GM23248 (cell line): ENCODE measurements around the gene VASH1. TPM values are rescaled to one million over a fixed set of nuclear protein-coding genes. Genes with fewer than 3 reads are reported as not detected.

Experiments used
- DNase-seq: peaks from one replicate; pipeline ENCODE4 v3.0.0-alpha.2; 2015
- H2AFZ ChIP-seq: fragments of 200-600 bp; sonication (generic); 2 replicates; pipeline ENCODE4 v1.6.1; 2016; ENCODE audit warnings: antibody characterized with exemption
- H3F3A ChIP-seq: fragments of 200-600 bp; sonication (generic); 2 replicates; pipeline ENCODE4 v1.6.1; 2016; ENCODE audit warnings: mild to moderate bottlenecking, antibody characterized with exemption, mixed run types; ENCODE audit not compliant: insufficient read depth
- H3K27ac ChIP-seq: fragments of 200-600 bp; sonication (generic); 2 replicates; pipeline ENCODE4 v1.5.1; 2016; ENCODE audit warnings: mild to moderate bottlenecking
- H3K27me3 ChIP-seq: fragments of 200-600 bp; sonication (generic); replicated peaks from 2 replicates; pipeline ENCODE4 v1.6.1; 2016; ENCODE audit warnings: mild to moderate bottlenecking; ENCODE audit not compliant: insufficient read depth
- H3K36me3 ChIP-seq: fragments of 200-600 bp; sonication (generic); 2 replicates; pipeline ENCODE4 v1.6.1; 2016; ENCODE audit warnings: low read depth, mild to moderate bottlenecking
- H3K4me1 ChIP-seq: fragments of 200-600 bp; sonication (generic); 2 replicates; pipeline ENCODE4 v1.6.1; 2016; ENCODE audit warnings: mild to moderate bottlenecking; ENCODE audit not compliant: insufficient read depth
- H3K4me2 ChIP-seq: fragments of 200-600 bp; sonication (generic); one replicate; pipeline ENCODE4 v1.6.1; 2016; ENCODE audit warnings: mild to moderate bottlenecking; ENCODE audit not compliant: unreplicated experiment
- H3K4me3 ChIP-seq: fragments of 200-600 bp; sonication (generic); 2 replicates; pipeline ENCODE4 v1.5.1; 2016; ENCODE audit warnings: mild to moderate bottlenecking
- H3K79me2 ChIP-seq: fragments of 200-600 bp; sonication (generic); 2 replicates; pipeline ENCODE4 v1.6.1; 2016; ENCODE audit warnings: mild to moderate bottlenecking; ENCODE audit not compliant: insufficient read depth
- H3K9ac ChIP-seq: fragments of 200-600 bp; sonication (generic); 2 replicates; pipeline ENCODE4 v1.6.1; 2016; ENCODE audit warnings: mild to moderate bottlenecking
- H3K9me2 ChIP-seq: fragments of 200-600 bp; sonication (generic); 2 replicates; pipeline ENCODE4 v1.6.1; 2016; ENCODE audit warnings: mixed run types, mild to moderate bottlenecking, moderate library complexity; ENCODE audit not compliant: insufficient read depth
- H3K9me3 ChIP-seq: fragments of 200-600 bp; sonication (generic); one replicate; pipeline ENCODE4 v1.6.1; 2017; ENCODE audit warnings: low read depth
- H4K20me1 ChIP-seq: fragments of 200-600 bp; sonication (generic); 2 replicates; pipeline ENCODE4 v1.6.0; 2016; ENCODE audit not compliant: insufficient read depth
- EZH2 ChIP-seq: fragments of 200-600 bp; sonication (generic); IDR thresholded peaks from 2 replicates; pipeline ENCODE4 v1.6.1; 2018; ENCODE audit warnings: antibody characterized with exemption, mild to moderate bottlenecking; ENCODE audit not compliant: insufficient read depth, poor library complexity, severe bottlenecking
- EZH2phosphoT487 ChIP-seq: fragments of 200-600 bp; sonication (generic); IDR thresholded peaks from 2 replicates; pipeline ENCODE4 v1.6.1; 2018; ENCODE audit warnings: antibody characterized with exemption, moderate library complexity, mild to moderate bottlenecking, low read depth; ENCODE audit not compliant: insufficient read depth
- WGBS, 2 experiments: methylation state at CpG; one replicate each; pipeline ENCODE4 v1.1.6; 2015 to 2017; ENCODE audit warnings: low lambda C conversion rate in 2 of 2, low coverage in 1 of 2; ENCODE audit errors: missing lambda C conversion rate in 2 of 2; 5-methylcytosine and 5-hydroxymethylcytosine counted together
- in situ Hi-C: fragments of 300-500 bp; cut with MboI; formaldehyde crosslinking; loops from 2 replicates; pipeline ENCODE4 v1.15.0; 2020
- polyA plus RNA-seq: library from polyadenylated mRNA; unstranded; fragments of >200 nt; fragmentation: Nextera tagmentation; extraction: Ambion mirVana; gene quantifications from 2 replicates; pipeline ENCODE4 v1.2.1, GENCODE V29; 2016
- total RNA-seq: library from RNA; depleted of rRNA; stranded (reverse); fragments of >200 nt; shearing (Covaris generic); gene quantifications from 2 replicates; pipeline ENCODE4 v1.2.3, GENCODE V29; 2014

The VASH1 gene
- total and polyA plus RNA-seq, 2 experiments from 2014 or later, result 2.2 to 2.6 TPM

DNA sequence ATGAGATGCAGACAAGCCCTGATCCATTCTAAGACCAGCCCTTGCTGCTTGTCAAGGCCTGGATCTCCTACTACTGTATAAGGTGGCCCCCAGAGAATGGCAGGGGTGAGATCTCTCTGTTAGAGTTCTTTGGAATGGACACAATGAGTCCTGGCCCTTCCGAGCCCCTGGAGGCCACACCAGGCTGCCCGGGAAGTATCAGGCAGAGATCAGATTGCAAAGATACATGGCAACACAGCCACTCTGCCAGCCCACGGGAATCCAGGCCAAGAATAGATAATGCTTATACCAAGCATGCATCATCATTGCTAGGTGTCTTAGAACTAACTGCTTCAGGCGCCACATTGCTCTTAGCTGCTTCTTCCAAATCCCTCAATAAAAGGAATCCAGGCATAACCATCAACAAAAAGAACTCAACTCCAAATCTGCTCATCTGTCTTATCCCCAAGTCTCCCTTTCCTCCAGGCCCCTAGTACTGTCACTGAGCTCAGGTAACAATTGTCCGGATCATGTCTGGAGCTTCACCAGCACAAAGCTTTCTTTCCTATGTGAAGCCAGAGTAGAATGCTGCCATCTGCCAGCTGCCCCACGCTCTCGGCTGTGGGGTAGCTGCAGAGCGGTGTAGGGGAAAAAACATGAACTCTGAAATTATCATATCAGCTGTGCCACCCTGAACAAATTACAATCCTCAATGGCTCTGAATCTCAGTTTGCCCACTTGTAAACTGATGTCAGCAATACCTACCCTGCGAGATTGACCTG lies 5.5 kb upstream of the VASH1 start:
- H3K27me3 ChIP-seq, result no peaks in the 10 kb centered on the region; the same call in 1 of the 2 replicates
- H3K27ac ChIP-seq, result no peak overlapping the region
- H3K9me3 ChIP-seq, result no peaks in the 10 kb centered on the region
- H3K4me3 ChIP-seq, result no peak overlapping the region
- 57 to 63% methylated on average over 9 of the region's 9 CpGs for WGBS, 2 experiments
- in situ Hi-C loops, result no loop called here
- no peak for TF ChIP-seq EZH2
- no peak for TF ChIP-seq EZH2phosphoT487
- H3K9me2 ChIP-seq, result no peaks in the 10 kb centered on the region
- no peak overlapping the region for H2AFZ ChIP-seq
- no peaks in the 10 kb centered on the region for H3K36me3 ChIP-seq
- no peaks in the 10 kb centered on the region for H3F3A ChIP-seq
- no peaks in the 10 kb centered on the region for H3K79me2 ChIP-seq
- no peaks in the 10 kb centered on the region for H4K20me1 ChIP-seq
- H3K4me1 ChIP-seq, result 0 out of 2 replicates have a peak, but pooled peaks cover 1% of the 10 kb centered on the region
- no peak overlapping the region for H3K4me2 ChIP-seq
- no peak for DNase-seq
- H3K9ac ChIP-seq, result no peak overlapping the region

DNA sequence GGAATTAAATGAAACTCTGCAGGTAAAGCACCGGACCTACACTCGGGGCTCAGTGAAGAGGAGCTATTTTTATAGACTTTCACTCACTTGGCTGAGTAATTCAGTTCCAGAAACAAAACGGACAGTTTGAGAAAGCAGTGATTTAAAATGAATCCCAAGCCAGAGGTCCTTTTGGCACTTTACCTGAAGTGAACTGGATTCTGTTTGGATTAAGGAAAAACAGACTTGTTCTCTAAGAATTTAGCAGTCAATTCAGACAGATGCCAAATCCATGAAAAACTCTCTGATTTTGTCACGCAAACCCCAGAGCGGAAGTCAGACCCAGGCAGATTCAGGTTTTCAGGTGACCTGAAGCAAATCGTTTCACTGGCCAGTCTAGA lies 4.9 kb upstream of the VASH1 start:
- Histone ChIP-seq H3K9ac (no peak overlapping the region), H3K4me2 (no peak overlapping the region), H3K9me2 (no peaks in the 10 kb centered on the region), H3K36me3 (no peaks in the 10 kb centered on the region), H3K79me2 (no peaks in the 10 kb centered on the region), H4K20me1 (no peaks in the 10 kb centered on the region), H3F3A (no peaks in the 10 kb centered on the region), H3K4me1 (0 out of 2 replicates have a peak, but pooled peaks cover 4% of the 10 kb centered on the region), H3K9me3 (no peaks in the 10 kb centered on the region), H3K27ac (no peak overlapping the region), H3K27me3 (no peaks in the 10 kb centered on the region; the same call in 1 of the 2 replicates), H2AFZ (no peak overlapping the region), H3K4me3 (no peak overlapping the region)
- 54 to 60% methylated on average over 6 of the region's 6 CpGs for WGBS, 2 experiments
- DNase-seq, result no peak
- in situ Hi-C loops, result no loop called here
- TF ChIP-seq EZH2phosphoT487 (no peak), EZH2 (no peak)

DNA sequence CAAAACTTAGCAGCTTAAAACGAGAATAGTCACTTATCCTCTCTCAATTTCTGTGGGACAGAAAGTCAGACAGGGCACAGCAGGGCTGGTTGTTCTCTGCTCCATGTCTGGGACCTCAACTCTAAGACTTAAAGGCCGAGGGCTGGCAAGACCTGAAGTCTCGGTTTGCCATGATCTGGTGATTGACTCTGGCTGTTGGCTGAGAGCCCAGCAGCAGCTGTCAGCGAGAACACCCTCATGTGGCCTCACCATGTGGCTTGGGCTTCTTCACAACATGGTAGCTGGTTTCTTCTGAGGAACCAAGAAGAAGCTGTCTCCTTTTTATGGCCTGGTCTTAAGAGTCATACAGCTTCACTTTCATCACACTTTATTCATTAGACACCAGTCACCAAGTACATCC lies 1.7 kb upstream of the VASH1 start:
- no peak overlapping the region for H3K27ac ChIP-seq

GRCh38 chr14:76760331-76761135 lies 735 bp upstream of the VASH1 start:
- DNase-seq, result no peak
- peak overlapping the region; percentile 97 for H2AFZ ChIP-seq
- no peaks in the 10 kb centered on the region for H4K20me1 ChIP-seq
- TF ChIP-seq EZH2 (no peak), EZH2phosphoT487 (no peak)
- WGBS, 2 experiments, result 40% methylated on average over 25 to 26 of the region's 26 CpGs
- in situ Hi-C loops, result no loop called here
- H3F3A ChIP-seq, result no peaks in the 10 kb centered on the region
- no peaks in the 10 kb centered on the region for H3K9me2 ChIP-seq
- H3K36me3 ChIP-seq, result no peaks in the 10 kb centered on the region
- H3K4me1 ChIP-seq, result 0 out of 2 replicates have a peak, but pooled peaks cover 4% of the 10 kb centered on the region
- H3K27me3 ChIP-seq, result no peaks in the 10 kb centered on the region; the same call in 1 of the 2 replicates
- H3K4me3 ChIP-seq, result peak overlapping the region; percentile 76
- peak overlapping the region; percentile 54 for H3K9ac ChIP-seq
- H3K27ac ChIP-seq, result no peak overlapping the region
- H3K79me2 ChIP-seq, result no peaks in the 10 kb centered on the region
- H3K4me2 ChIP-seq, result peak overlapping the region; percentile 89
- H3K9me3 ChIP-seq, result no peaks in the 10 kb centered on the region

More for the DNA sequence above, 1.7 kb upstream of the VASH1 start:
- no peaks in the 10 kb centered on the region for H3K9me2 ChIP-seq
- no peak for TF ChIP-seq EZH2phosphoT487
- TF ChIP-seq EZH2, result no peak
- no peak overlapping the region for H3K4me3 ChIP-seq
- WGBS, 2 experiments, result 68 to 71% methylated on average over 4 of the region's 4 CpGs
- no peak overlapping the region for H2AFZ ChIP-seq
- H3K79me2 ChIP-seq, result no peaks in the 10 kb centered on the region
- no peaks in the 10 kb centered on the region for H3K36me3 ChIP-seq
- H3K9me3 ChIP-seq, result no peaks in the 10 kb centered on the region
- no peaks in the 10 kb centered on the region; the same call in 1 of the 2 replicates for H3K27me3 ChIP-seq
- in situ Hi-C loops, result no loop called here
- no peaks in the 10 kb centered on the region for H4K20me1 ChIP-seq
- DNase-seq, result no peak
- no peak overlapping the region for H3K9ac ChIP-seq
- H3K4me1 ChIP-seq, result 0 out of 2 replicates have a peak, but pooled peaks cover 4% of the 10 kb centered on the region
- H3F3A ChIP-seq, result no peaks in the 10 kb centered on the region
- H3K4me2 ChIP-seq, result no peak overlapping the region
